ENCODE data around the gene SVOPL. TPM values are rescaled to one million over a fixed set of nuclear protein-coding genes. Genes with fewer than 3 reads are reported as not detected.
"Not testable (repeated sequence)": the region's sequence is repeated elsewhere in the genome, so short reads cannot be mapped to it uniquely, and the experiment has no call there.

Gene SVOPL
- polyA plus RNA-seq, 5 donors: 1.6 to 4.7 (median 2.7) TPM

GRCh38 chr7:138701537-138701923 is 368 bp upstream of the SVOPL start:
- no peak for DNase-seq

GRCh38 chr7:138699661-138700060 is 1.5 kb downstream of the SVOPL start:
- no peak for DNase-seq

GRCh38 chr7:138698281-138698680 is 2.9 kb downstream of the SVOPL start:
- no peak for DNase-seq

GRCh38 chr7:138697535-138698182 is 3.5 kb downstream of the SVOPL start:
- no peak for DNase-seq

- not testable (repeated sequence) for DNase-seq
Measured at GRCh38 chr7:138695776-138696175, 5.4 kb downstream of the SVOPL start.

GRCh38 chr7:138695106-138695505 is 6.1 kb downstream of the SVOPL start:
- DNase-seq: no peak

- DNase-seq: no peak
Measured at GRCh38 chr7:138691178-138691577, 10.0 kb downstream of the SVOPL start.

- DNase-seq: no peak
Measured at GRCh38 chr7:138690495-138690894, 10.7 kb downstream of the SVOPL start.

- DNase-seq: not testable (repeated sequence)
Measured at GRCh38 chr7:138688037-138688436, 13.1 kb downstream of the SVOPL start.

- DNase-seq: no peak
Measured at GRCh38 chr7:138684340-138684739, 16.8 kb downstream of the SVOPL start.

- DNase-seq: no peak
Measured at GRCh38 chr7:138679793-138680192, 21.4 kb downstream of the SVOPL start.

- DNase-seq: no peak
Measured at GRCh38 chr7:138670594-138670993, 30.6 kb downstream of the SVOPL start.

- DNase-seq: no peak
Measured at GRCh38 chr7:138669364-138669763, 31.8 kb downstream of the SVOPL start.

GRCh38 chr7:138668946-138669345 is 32.2 kb downstream of the SVOPL start:
- no peak for DNase-seq

GRCh38 chr7:138668229-138668596 is 32.9 kb downstream of the SVOPL start:
- DNase-seq: no peak

- DNase-seq: no peak
Measured at GRCh38 chr7:138667535-138668228, 33.5 kb downstream of the SVOPL start.

- DNase-seq: no peak
Measured at GRCh38 chr7:138666385-138666784, 34.8 kb downstream of the SVOPL start.

GRCh38 chr7:138665669-138666140 is 35.5 kb downstream of the SVOPL start:
- no peak for DNase-seq

GRCh38 chr7:138665249-138665648 is 35.9 kb downstream of the SVOPL start:
- DNase-seq: no peak

GRCh38 chr7:138663725-138664710 is 37.1 kb downstream of the SVOPL start:
- DNase-seq: peak; percentile 7 to 19

GRCh38 chr7:138662991-138663320 is 38.2 kb downstream of the SVOPL start:
- no peak for DNase-seq

All from right lung (tissue), 5 donors.